GM12878 (cell line): ENCODE results near the gene TEKT1. TPM values are rescaled to one million over a fixed set of nuclear protein-coding genes. Genes with fewer than 3 reads are reported as not detected.
"Not testable (repeated sequence)": the region's sequence is repeated elsewhere in the genome, so short reads cannot be mapped to it uniquely, and the experiment has no call there.

Experiments used
- ATAC-seq: fragments of 200-7000 bp; cut with Tn5 transposase; 3 replicates; pipeline ENCODE4 v1.9.1; 2020; ENCODE audit warnings: mild to moderate bottlenecking, moderate library complexity
- BruUV-seq: library from RNA; stranded (reverse); fragments of 400-500 nt; replicated peaks from 2 replicates; lab custom pipeline; 2021; lab: Mats Ljungman, UMichigan
- CTCF ChIA-PET: fragments of 300-600 bp; sonication (Branson Sonifier 250); formaldehyde crosslinking; extraction: SDS; loops from one replicate; lab custom pipeline; 2021; ENCODE audit warnings: inconsistent platforms; lab: Yijun Ruan, JAX
- POLR2A ChIA-PET: fragments of 350-600 bp; formaldehyde crosslinking; extraction: SDS; loops from one replicate; lab custom pipeline; 2021; ENCODE audit warnings: inconsistent platforms; lab: Charles Lee
- RAD21 ChIA-PET: fragments of 300-600 bp; sonication (Branson Sonifier 250); formaldehyde crosslinking; loops from one replicate; lab custom pipeline; 2023; ENCODE audit warnings: antibody characterized with exemption; ENCODE audit not compliant: unreplicated experiment; lab: Charles Lee
- SMC1A ChIA-PET: fragments of 300-600 bp; sonication (Branson Sonifier 250); formaldehyde crosslinking; loops from one replicate; lab custom pipeline; 2023; ENCODE audit not compliant: unreplicated experiment, uncharacterized antibody; lab: Charles Lee
- DNase-seq: peaks from one replicate; pipeline ENCODE4 v3.0.0-alpha.2; 2011; ENCODE audit warnings: low read depth, low spot score
- FAIRE-seq: peaks from 3 replicates; lab custom pipeline; 2011; peaks lifted over from hg19 to GRCh38; lab: Jason Lieb, UNC
- H2AFZ ChIP-seq: 2 replicates; pipeline ENCODE4 v1.6.0; 2011; ENCODE audit warnings: low read depth, low read length, control low read depth; ENCODE audit not compliant: control insufficient read depth
- H3K27ac ChIP-seq: 2 replicates; pipeline ENCODE4 v1.5.1; 2011; ENCODE audit warnings: control low read depth; ENCODE audit not compliant: control insufficient read depth, insufficient read depth
- H3K27me3 ChIP-seq, 2 experiments: replicated peaks in 1 of 2; 2 replicates each; pipeline versions ENCODE4 v1.6.0 to v1.6.1; 2011; ENCODE audit warnings: low read length in 1 of 2; ENCODE audit not compliant: control insufficient read depth in 2 of 2, insufficient read depth in 2 of 2
- H3K36me3 ChIP-seq, 2 experiments: 2 replicates each; pipeline ENCODE4 v1.5.1; 2011; ENCODE audit warnings: low read length in 1 of 2; ENCODE audit not compliant: control insufficient read depth in 2 of 2, insufficient read depth in 2 of 2
- H3K4me1 ChIP-seq: 2 replicates; pipeline ENCODE4 v1.6.1; 2011; ENCODE audit warnings: mild to moderate bottlenecking, low read length, moderate library complexity, mixed read lengths; ENCODE audit not compliant: control insufficient read depth, insufficient read depth
- H3K4me2 ChIP-seq: 2 replicates; pipeline ENCODE4 v1.6.0; 2011; ENCODE audit warnings: control low read depth; ENCODE audit not compliant: control insufficient read depth, insufficient read depth
- H3K4me3 ChIP-seq: fragments of 200-600 bp; sonication (generic); 2 replicates; pipeline ENCODE4 v1.5.1; 2016
- H3K79me2 ChIP-seq: 2 replicates; pipeline ENCODE4 v1.6.0; 2011; ENCODE audit warnings: low read length; ENCODE audit not compliant: control insufficient read depth, insufficient read depth
- H3K9ac ChIP-seq: 2 replicates; pipeline ENCODE4 v1.8.0; 2011; ENCODE audit warnings: low read length, control low read depth, mixed read lengths; ENCODE audit not compliant: control insufficient read depth, insufficient read depth
- H3K9me3 ChIP-seq: replicated peaks from 3 replicates; pipeline ENCODE4 v1.5.1; 2011; ENCODE audit warnings: mild to moderate bottlenecking, low read length; ENCODE audit not compliant: control insufficient read depth, insufficient read depth
- H4K20me1 ChIP-seq: 2 replicates; pipeline ENCODE4 v1.6.0; 2011; ENCODE audit not compliant: control insufficient read depth, insufficient read depth
- EED ChIP-seq: sonication (generic); IDR thresholded peaks from 2 replicates; pipeline ENCODE4 v1.6.1; 2016; ENCODE audit warnings: antibody characterized with exemption, low read depth
- KDM1A ChIP-seq: fragments of 200-600 bp; sonication (generic); IDR thresholded peaks from 2 replicates; pipeline ENCODE4 v1.6.1; 2016; ENCODE audit warnings: borderline replicate concordance
- KLF5 ChIP-seq: fragments of 450-650 bp; IDR thresholded peaks from 2 replicates; pipeline ENCODE4 v1.6.1; 2014; ENCODE audit warnings: mild to moderate bottlenecking; ENCODE audit not compliant: partially characterized antibody
- MTA2 ChIP-seq: fragments of 450-650 bp; IDR thresholded peaks from 2 replicates; pipeline ENCODE4 v1.6.1; 2016; ENCODE audit warnings: low read depth, mild to moderate bottlenecking, moderate library complexity
- MXI1 ChIP-seq: fragments of 150-350 bp; IDR thresholded peaks from 2 replicates; pipeline ENCODE4 v1.6.1; 2011; ENCODE audit warnings: low read depth, mild to moderate bottlenecking, inconsistent platforms, low read length, improper control_type of control experiment
- NKRF ChIP-seq: fragments of 450-650 bp; conservative IDR thresholded peaks from 2 replicates; pipeline ENCODE4 v1.6.1; 2017; ENCODE audit warnings: mild to moderate bottlenecking, moderate library complexity
- PKNOX1 ChIP-seq: fragments of 450-650 bp; IDR thresholded peaks from 2 replicates; pipeline ENCODE4 v1.6.1; 2016; ENCODE audit warnings: mild to moderate bottlenecking
- REST ChIP-seq: IDR thresholded peaks from 2 replicates; pipeline ENCODE4 v1.6.1; 2012; ENCODE audit warnings: mild to moderate bottlenecking, low read depth, low read length
- TBL1XR1 ChIP-seq: IDR thresholded peaks from 2 replicates; pipeline ENCODE4 v1.6.1; 2012; ENCODE audit warnings: low read depth, low read length, improper control_type of control experiment
- WGBS: methylation state at CpG from one replicate; pipeline ENCODE4 v1.1.6; 2016; ENCODE audit warnings: low lambda C conversion rate; ENCODE audit not compliant: insufficient replicate concordance, insufficient coverage; ENCODE audit errors: missing lambda C conversion rate; 5-methylcytosine and 5-hydroxymethylcytosine counted together
- in situ Hi-C: fragments of 300-500 bp; cut with MboI; formaldehyde crosslinking; loops from 9 replicates; pipeline ENCODE4 v1.14.3; 2018; ENCODE audit warnings: mixed read lengths
- intact Hi-C: fragments of 100-400 bp; cut with micrococcal nuclease; formaldehyde crosslinking; loops from one replicate; pipeline ENCODE4 v1.14.2; 2022; ENCODE audit not compliant: unreplicated experiment
- polyA plus RNA-seq, 11 experiments: library from polyadenylated mRNA; depleted of rRNA in 4 of 11; unstranded in 6 of 11; stranded (reverse) in 5 of 11; fragments of >200 nt; fragmentation: Nextera tagmentation in 4 of 11; fragmentation: Illumina TruSeq in 1 of 11; extraction: Ambion mirVana in 4 of 11; extraction: Trizol in 1 of 11; gene quantifications; 1 replicate in 1 of 11; 2 replicates in 10 of 11; pipeline versions ENCODE4 v1.2.1 to v1.2.3, GENCODE V29; 2011 to 2016; ENCODE audit warnings: inconsistent platforms in 2 of 11, missing spikeins in 2 of 11, low read depth in 1 of 11
- total RNA-seq, 4 experiments: library from RNA; depleted of rRNA in 3 of 4; stranded (reverse); fragments of >200 nt in 3 of 4; fragmentation: Illumina TruSeq in 1 of 4; extraction: Trizol in 1 of 4; gene quantifications; 2 replicates each; pipeline versions ENCODE4 v1.2.1 to v1.2.3, GENCODE V29; 2013 to 2021

The TEKT1 gene
- total and polyA plus RNA-seq, 10 of the 15 experiments (the other 5 are each of a cell fraction or from before 2014, with no cell fraction given), result not detected

GRCh38 chr17:6774906-6775305 is 56.6 kb downstream of the TEKT1 start:
- FAIRE-seq, ATAC-seq, BruUV-seq, SMC1A ChIA-PET, intact Hi-C loops, DNase-seq, RAD21 ChIA-PET, in situ Hi-C loops, H3K9ac ChIP-seq, H3K4me2 ChIP-seq, H3K4me1 ChIP-seq, H3K4me3 ChIP-seq, H4K20me1 ChIP-seq, POLR2A ChIA-PET, H2AFZ ChIP-seq, H3K27ac ChIP-seq, H3K79me2 ChIP-seq, H3K27me3 ChIP-seq: not testable (repeated sequence)
- Histone ChIP-seq H3K36me3 (peaks cover 5 to 28% of the 10 kb centered on the region in 2 experiments), H3K9me3 (peaks cover 21% of the 10 kb centered on the region)
- CTCF ChIA-PET, result interaction anchor here (1.0 kb wide), 1 partner anchor 136 kb away, joined by 3 read pairs; no protein-coding TSS in a partner anchor
- 86% methylated on average over 7 of the region's 8 CpGs for WGBS

- WGBS, result 35% methylated on average over 1 of the region's 1 CpG
- no peak for DNase-seq
- Histone ChIP-seq H3K36me3 (peaks cover 5 to 54% of the 10 kb centered on the region in 2 experiments), H2AFZ (no peak overlapping the region), H3K4me2 (no peak overlapping the region), H3K4me1 (no peaks in the 10 kb centered on the region), H4K20me1 (no peaks in the 10 kb centered on the region), H3K9ac (no peak overlapping the region), H3K27me3 (no peaks in the 10 kb centered on the region), H3K79me2 (no peaks in the 10 kb centered on the region), H3K27ac (no peak overlapping the region), H3K9me3 (peaks cover 34% of the 10 kb centered on the region), H3K4me3 (no peak overlapping the region)
- no peak for ATAC-seq
- SMC1A ChIA-PET, result no interaction called here
- BruUV-seq, result no TSS peak
- in situ Hi-C loops (no loop called here), intact Hi-C loops (no loop called here)
- POLR2A ChIA-PET, result interaction anchor here (0.8 kb wide), 1 partner anchor 16 kb away, joined by 3 read pairs; the partner anchor contains the start of gene XAF1
- CTCF ChIA-PET, result no interaction called here
- RAD21 ChIA-PET, result no interaction called here
- no peak for FAIRE-seq
- TF ChIP-seq TBL1XR1 (no peak), REST (no peak), PKNOX1 (no peak), MTA2 (no peak), EED (no peak), MXI1 (no peak), KLF5 (no peak), NKRF (no peak), KDM1A (no peak)
These were observed 59.5 kb downstream of the TEKT1 start for GRCh38 chr17:6772016-6772415.
